Pancreas (tissue), 10 donors: ENCODE measurements around the gene ZNF106. TPM values are rescaled to one million over a fixed set of nuclear protein-coding genes. Genes with fewer than 3 reads are reported as not detected.

Source experiments
- ATAC-seq, 4 donors: fragments of 200-7000 bp; cut with Tn5 transposase; one replicate each; pipeline versions ENCODE4 v1.8.0 to v1.9.1; 2020; ENCODE audit warnings: mild to moderate bottlenecking in 4 of 4, moderate library complexity in 4 of 4
- DNase-seq, 6 donors: peaks; one replicate each; pipeline ENCODE4 v3.0.0-alpha.2; 2020
- FAIRE-seq: peaks from 2 replicates; lab custom pipeline; 2012; peaks lifted over from hg19 to GRCh38; lab: Jason Lieb, UNC
- H3K27ac ChIP-seq, 4 donors: fragments of 200-600 bp; sonication (generic); 1 replicate in 3 of 4; 2 replicates in 1 of 4; pipeline versions ENCODE4 v1.5.0 to v1.8.0; 2020
- H3K27me3 ChIP-seq, 4 donors: fragments of 200-600 bp; one replicate each; pipeline ENCODE4 v1.8.0; 2021
- H3K36me3 ChIP-seq, 3 donors: fragments of 200-600 bp; sonication (generic) in 1 of 3; one replicate each; pipeline versions ENCODE4 v1.5.0 to v1.8.0; 2020 to 2021
- H3K4me1 ChIP-seq, 3 donors: fragments of 200-600 bp; one replicate each; pipeline ENCODE4 v1.8.0; 2021
- H3K4me3 ChIP-seq, 4 donors: fragments of 200-600 bp; sonication (generic) in 2 of 4; one replicate each; pipeline versions ENCODE4 v1.5.0 to v1.8.0; 2020 to 2021
- H3K9me3 ChIP-seq, 4 donors: fragments of 200-600 bp; one replicate each; pipeline ENCODE4 v1.8.0; 2021
- WGBS, 2 donors: extraction: QIAGEN DNeasy Blood & Tissue Kit; methylation state at CpG; one replicate each; pipeline ENCODE4 v1.1.7; 2013; 5-methylcytosine and 5-hydroxymethylcytosine counted together
- intact Hi-C, 3 donors: fragments of 100-400 bp; cut with DNase I; formaldehyde crosslinking; loops; one replicate each; pipeline versions ENCODE4 v1.11.1 to v1.14.2; 2022
- polyA plus RNA-seq, 2 donors: library from polyadenylated mRNA; stranded (reverse); fragments of 200-250 nt; gene quantifications; one replicate each; pipeline ENCODE4 v1.2.3, GENCODE V29; 2013
- total RNA-seq, 6 donors: library from RNA; stranded (reverse); fragmentation: NEBNext Ultra II Directional in 4 of 6; extraction: Animal tissue kit (Norgen Biotek cat#: 25700) in 4 of 6; gene quantifications; one replicate each; pipeline versions ENCODE4 v1.2.1 to v1.2.4, GENCODE V29; 2021 to 2023
- TF ChIP-seq, protein P1 (sequence below), 4 donors: fragments of 200-600 bp; sonication (generic) in 3 of 4; IDR thresholded peaks; one replicate each; pipeline versions ENCODE4 v1.5.0 to v1.8.0; 2021; ENCODE audit warnings: antibody characterized with exemption in 4 of 4
- donor health status: healthy with polysubstance abuse.
- donor health status: DM: no; HTN: no; CAD: no; lungs with moderate emphysema.
- donor health status: DM: no; HTN: no; CAD: no.
- donor health status: control.
- donor health status: control.
- donor health status: Bipolar disorder and iron deficiency.
- donor health status: DM: yes; HTN: yes; CAD: no.
- donor health status: DM: no; HTN: no; CAD: no.
- donor health status: DM: no; HTN: no; CAD: no.
- donor health status: DM: yes; HTN: yes; CAD: no.

The ZNF106 gene
- total and polyA plus RNA-seq, 8 donors = 4.3 to 38.4 (median 17.5) TPM

DNA sequence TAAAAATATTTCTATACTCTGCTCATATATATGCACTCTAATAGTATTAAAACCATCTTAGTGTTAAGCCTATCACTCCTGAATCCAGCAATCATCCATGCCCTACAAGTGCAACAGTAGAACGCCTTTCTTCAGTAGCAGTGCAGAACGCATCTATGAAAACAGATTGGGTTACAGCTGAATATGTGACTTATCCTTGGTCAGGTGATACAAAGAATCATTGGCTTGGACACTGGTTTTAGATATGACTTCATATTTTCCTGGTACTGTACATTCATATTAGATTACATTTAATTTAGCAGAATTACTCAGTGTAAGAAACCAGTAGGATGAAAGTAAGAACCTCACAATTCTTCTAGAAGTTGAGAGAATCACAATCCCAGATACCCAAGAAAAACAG is 43.3 kb downstream of the ZNF106 start:
- FAIRE-seq = no peak
- no peaks in the 10 kb centered on the region for H3K4me1 ChIP-seq
- TF ChIP-seq, protein P1, sequence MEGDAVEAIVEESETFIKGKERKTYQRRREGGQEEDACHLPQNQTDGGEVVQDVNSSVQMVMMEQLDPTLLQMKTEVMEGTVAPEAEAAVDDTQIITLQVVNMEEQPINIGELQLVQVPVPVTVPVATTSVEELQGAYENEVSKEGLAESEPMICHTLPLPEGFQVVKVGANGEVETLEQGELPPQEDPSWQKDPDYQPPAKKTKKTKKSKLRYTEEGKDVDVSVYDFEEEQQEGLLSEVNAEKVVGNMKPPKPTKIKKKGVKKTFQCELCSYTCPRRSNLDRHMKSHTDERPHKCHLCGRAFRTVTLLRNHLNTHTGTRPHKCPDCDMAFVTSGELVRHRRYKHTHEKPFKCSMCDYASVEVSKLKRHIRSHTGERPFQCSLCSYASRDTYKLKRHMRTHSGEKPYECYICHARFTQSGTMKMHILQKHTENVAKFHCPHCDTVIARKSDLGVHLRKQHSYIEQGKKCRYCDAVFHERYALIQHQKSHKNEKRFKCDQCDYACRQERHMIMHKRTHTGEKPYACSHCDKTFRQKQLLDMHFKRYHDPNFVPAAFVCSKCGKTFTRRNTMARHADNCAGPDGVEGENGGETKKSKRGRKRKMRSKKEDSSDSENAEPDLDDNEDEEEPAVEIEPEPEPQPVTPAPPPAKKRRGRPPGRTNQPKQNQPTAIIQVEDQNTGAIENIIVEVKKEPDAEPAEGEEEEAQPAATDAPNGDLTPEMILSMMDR (IDR thresholded peaks at IDR 0.05) = no peak
- no peak overlapping the region for H3K27ac ChIP-seq
- intact Hi-C loops = no loop called here
- H3K9me3 ChIP-seq = no peaks in the 10 kb centered on the region
- ATAC-seq = no peak
- H3K36me3 ChIP-seq = peaks cover 0 to 46% (median 18%) of the 10 kb centered on the region in 3 donors
- no peak for DNase-seq
- whole genome bisulfite sequencing, 2 donors = 91 to 93% methylated on average over 2 of the region's 2 CpGs
- H3K27me3 ChIP-seq = no peaks in the 10 kb centered on the region
- no peak overlapping the region for H3K4me3 ChIP-seq

DNA sequence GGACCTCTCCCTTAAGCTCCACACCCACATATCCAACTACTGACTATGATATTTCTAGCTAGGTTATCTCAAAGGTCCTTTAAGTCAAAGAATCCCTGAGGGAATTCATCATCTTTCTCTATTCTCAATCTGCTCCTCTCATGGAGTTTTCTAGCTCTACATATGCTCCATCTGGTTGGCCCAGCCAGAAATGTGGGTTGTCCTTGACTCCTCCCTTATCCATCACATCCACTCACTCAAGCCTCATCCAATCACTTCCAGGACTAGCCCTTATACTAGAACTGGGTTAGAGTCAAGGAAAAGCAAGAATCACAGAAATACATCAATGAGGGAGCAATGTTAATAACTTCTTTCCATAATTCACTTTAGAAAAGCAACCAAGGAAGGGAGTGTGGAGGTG is 45.4 kb downstream of the ZNF106 start:
- Histone ChIP-seq H3K9me3 (no peaks in the 10 kb centered on the region), H3K27ac (no peak overlapping the region), H3K4me1 (no peaks in the 10 kb centered on the region), H3K36me3 (peaks cover 0 to 42% (median 10%) of the 10 kb centered on the region in 3 donors), H3K4me3 (no peak overlapping the region), H3K27me3 (no peaks in the 10 kb centered on the region)
- intact Hi-C loops = no loop called here
- ATAC-seq (no peak), DNase-seq (no peak), FAIRE-seq (no peak)
- TF ChIP-seq, protein P1 (IDR thresholded peaks at IDR 0.05) = no peak

DNA sequence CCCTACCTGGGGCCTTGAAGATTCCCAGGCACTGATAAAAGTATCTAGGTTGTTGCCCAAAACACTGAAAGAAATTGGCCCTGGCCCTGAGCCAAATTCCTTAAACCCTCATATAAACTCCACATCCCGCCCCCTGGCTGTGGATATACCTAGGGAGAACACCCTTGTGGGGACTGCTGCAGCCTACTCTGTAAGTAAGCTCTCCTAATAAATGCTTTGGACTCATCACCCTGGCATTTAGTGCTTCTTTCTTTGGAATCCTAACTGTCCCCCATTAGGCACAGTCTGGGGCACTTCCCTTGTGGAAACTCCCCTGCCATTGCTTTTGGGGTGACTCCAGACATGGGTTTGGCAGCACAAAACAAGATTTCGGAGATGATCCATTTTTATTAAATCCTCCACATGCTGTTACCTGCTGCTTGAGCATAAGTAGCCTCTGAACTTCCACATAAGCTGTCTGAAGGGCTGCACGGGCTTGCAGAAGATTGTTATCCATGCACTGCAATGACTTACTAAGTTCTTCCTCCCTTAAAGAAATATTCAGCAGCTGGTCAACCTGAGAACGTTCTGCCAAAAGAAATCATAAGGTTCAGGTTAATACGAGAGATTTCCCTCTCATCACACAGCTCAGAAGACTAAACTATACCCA is 46.4 kb downstream of the ZNF106 start:
- 82 to 84% methylated on average over 5 of the region's 5 CpGs for WGBS, 2 donors
- no peak overlapping the region for H3K27ac ChIP-seq
- intact Hi-C loops = no loop called here
- H3K27me3 ChIP-seq = no peaks in the 10 kb centered on the region
- ATAC-seq (no peak), FAIRE-seq (no peak), DNase-seq (no peak)
- TF ChIP-seq, protein P1 (IDR thresholded peaks at IDR 0.05) = no peak
- no peaks in the 10 kb centered on the region for H3K4me1 ChIP-seq
- H3K36me3 ChIP-seq = peaks cover 0 to 35% (median 8%) of the 10 kb centered on the region in 3 donors
- no peak overlapping the region for H3K4me3 ChIP-seq
- H3K9me3 ChIP-seq = no peaks in the 10 kb centered on the region

DNA sequence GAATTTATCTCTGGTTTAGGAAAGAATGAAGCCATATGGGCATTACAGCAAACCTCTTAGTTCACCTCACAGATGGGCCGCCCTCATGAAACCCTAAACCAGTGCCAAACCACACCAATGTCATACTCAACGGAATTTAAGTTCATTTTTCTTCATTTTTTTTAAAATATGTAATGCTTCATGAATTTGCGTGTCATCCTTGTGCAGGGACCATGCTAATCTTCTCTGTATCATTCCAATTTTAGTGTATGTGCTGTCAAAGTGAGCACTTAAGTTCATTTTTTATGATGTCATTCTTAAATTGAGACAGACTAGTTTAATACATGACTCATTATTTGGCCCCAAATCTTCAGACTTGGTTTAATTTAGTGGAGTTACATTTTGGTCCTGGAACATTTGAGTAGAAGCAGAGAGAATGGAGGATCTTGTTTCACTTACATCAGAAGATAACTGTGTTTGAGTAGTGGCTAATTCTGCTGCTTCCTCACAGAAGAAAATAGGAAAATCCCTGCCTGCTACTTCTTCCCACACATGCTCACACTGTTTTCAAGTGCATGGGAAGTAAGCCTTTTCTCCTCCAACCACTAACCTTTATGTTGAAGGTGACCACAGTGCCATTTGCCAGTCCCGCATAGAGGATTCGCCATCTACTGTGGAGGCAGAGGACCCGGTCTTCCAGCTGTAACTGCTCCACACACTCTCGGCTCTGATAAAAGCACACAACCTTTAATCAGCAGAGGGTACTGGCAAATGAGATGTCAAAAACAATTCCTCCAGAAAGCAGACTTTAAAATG is 63.3 kb downstream of the ZNF106 start:
- H3K36me3 ChIP-seq = peaks cover 0 to 70% (median 5%) of the 10 kb centered on the region in 3 donors
- H3K4me3 ChIP-seq = no peak overlapping the region
- ATAC-seq (no peak), DNase-seq (no peak), FAIRE-seq (no peak)
- TF ChIP-seq, protein P1 (IDR thresholded peaks at IDR 0.05) = no peak
- H3K27me3 ChIP-seq = no peaks in the 10 kb centered on the region
- H3K27ac ChIP-seq = no peak overlapping the region
- no peaks in the 10 kb centered on the region for H3K9me3 ChIP-seq
- intact Hi-C loops = no loop called here
- H3K4me1 ChIP-seq = no peaks in the 10 kb centered on the region
- 89 to 93% methylated on average over 7 of the region's 7 CpGs for WGBS, 2 donors

DNA sequence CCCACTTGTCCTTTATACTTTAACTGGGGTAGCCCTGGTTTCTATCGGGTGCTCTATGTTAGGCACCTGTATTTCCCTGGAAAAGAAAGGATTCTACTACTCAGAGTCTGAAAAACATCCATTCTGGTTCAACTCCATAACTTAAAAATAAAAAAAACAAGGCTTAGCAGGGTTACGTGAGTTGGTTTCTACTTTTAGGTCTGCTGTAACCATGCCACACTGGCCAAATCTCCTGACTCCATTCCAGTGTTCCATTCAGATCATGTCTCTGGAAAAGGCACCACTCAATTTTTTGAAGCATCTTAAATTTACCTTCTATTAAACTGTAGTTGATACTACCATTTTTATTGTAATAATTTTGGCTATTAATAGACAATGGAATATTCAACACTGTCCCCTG is 69.6 kb downstream of the ZNF106 start:
- H3K36me3 ChIP-seq = peaks cover 3 to 58% (median 12%) of the 10 kb centered on the region in 3 donors
- TF ChIP-seq, protein P1 (IDR thresholded peaks at IDR 0.05) = no peak
- no peak overlapping the region for H3K27ac ChIP-seq
- no peak for FAIRE-seq
- intact Hi-C loops = no loop called here
- 97% methylated on average over 2 of the region's 2 CpGs for WGBS, 2 donors
- H3K27me3 ChIP-seq = no peaks in the 10 kb centered on the region
- H3K4me1 ChIP-seq = no peaks in the 10 kb centered on the region
- H3K9me3 ChIP-seq = no peaks in the 10 kb centered on the region
- no peak overlapping the region for H3K4me3 ChIP-seq
- DNase-seq = no peak
- ATAC-seq = no peak
